HL-60 (cell line): ENCODE results near the gene AKT2.

Experiments
- DNase-seq, 2 experiments: peaks; one replicate each; pipeline ENCODE4 v3.0.0-alpha.2; 2010 to 2020; ENCODE audit warnings: low read depth in 1 of 2, low spot score in 1 of 2
- H3K27ac ChIP-seq: fragments of 250-450 bp; sonication (Bioruptor Pico); replicated peaks from 2 replicates; pipeline ENCODE4 v1.5.1; 2020; ENCODE audit warnings: mild to moderate bottlenecking, moderate library complexity
- H3K27me3 ChIP-seq: fragments of 250-450 bp; sonication (Bioruptor Pico); 2 replicates; pipeline ENCODE4 v1.5.1; 2021; ENCODE audit warnings: mild to moderate bottlenecking, moderate library complexity; ENCODE audit not compliant: insufficient read depth, poor library complexity, severe bottlenecking
- H3K4me3 ChIP-seq: replicated peaks from 2 replicates; pipeline ENCODE4 v1.5.1; 2011; ENCODE audit warnings: mild to moderate bottlenecking, control low read depth, low read length; ENCODE audit not compliant: insufficient read depth
- GABPA ChIP-seq: IDR thresholded peaks from 2 replicates; pipeline ENCODE4 v1.6.1; 2012; ENCODE audit warnings: low read depth
- POLR2AphosphoS5 ChIP-seq: IDR thresholded peaks from 2 replicates; pipeline ENCODE4 v1.6.1; 2012; ENCODE audit warnings: low read depth
- SPI1 ChIP-seq: IDR thresholded peaks from 2 replicates; pipeline ENCODE4 v1.6.1; 2012; ENCODE audit warnings: low read depth, mild to moderate bottlenecking, borderline replicate concordance
- TF ChIP-seq, protein P1 (sequence below): IDR thresholded peaks from one replicate; pipeline ENCODE4 v1.5.1; 2011; ENCODE audit warnings: low read length, control low read depth, inconsistent platforms; ENCODE audit not compliant: insufficient read depth
- TF ChIP-seq, protein P2 (sequence below): IDR thresholded peaks from 2 replicates; pipeline ENCODE4 v1.6.1; 2012; ENCODE audit warnings: low read depth; ENCODE audit not compliant: insufficient replicate concordance

Gene AKT2

DNA sequence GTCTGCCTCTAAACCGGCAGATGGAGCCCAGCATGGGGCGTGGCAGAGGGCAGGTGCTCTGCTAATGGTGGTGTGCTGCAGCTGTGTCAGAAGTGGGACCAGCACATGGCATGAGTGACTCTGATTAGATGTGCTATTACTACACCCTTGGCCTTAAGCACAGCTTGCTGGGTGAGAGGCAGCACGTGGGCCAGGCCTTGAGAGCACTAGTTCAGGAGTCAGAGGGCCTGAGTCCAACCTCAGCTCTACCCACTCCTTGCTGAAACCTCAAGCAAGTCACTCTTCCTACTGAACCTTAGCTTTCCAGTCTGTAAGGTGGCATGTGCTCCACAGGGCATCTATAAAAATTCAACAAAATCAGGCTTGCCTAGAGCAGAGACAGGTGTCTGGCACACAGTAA is 22.7 kb downstream of the AKT2 start:
- no peaks in the 10 kb centered on the region for H3K27me3 ChIP-seq
- H3K27ac ChIP-seq, result no peak overlapping the region
- no peak overlapping the region for H3K4me3 ChIP-seq
- no peak for DNase-seq
- no peak for TF ChIP-seq GABPA
- TF ChIP-seq, protein P1, sequence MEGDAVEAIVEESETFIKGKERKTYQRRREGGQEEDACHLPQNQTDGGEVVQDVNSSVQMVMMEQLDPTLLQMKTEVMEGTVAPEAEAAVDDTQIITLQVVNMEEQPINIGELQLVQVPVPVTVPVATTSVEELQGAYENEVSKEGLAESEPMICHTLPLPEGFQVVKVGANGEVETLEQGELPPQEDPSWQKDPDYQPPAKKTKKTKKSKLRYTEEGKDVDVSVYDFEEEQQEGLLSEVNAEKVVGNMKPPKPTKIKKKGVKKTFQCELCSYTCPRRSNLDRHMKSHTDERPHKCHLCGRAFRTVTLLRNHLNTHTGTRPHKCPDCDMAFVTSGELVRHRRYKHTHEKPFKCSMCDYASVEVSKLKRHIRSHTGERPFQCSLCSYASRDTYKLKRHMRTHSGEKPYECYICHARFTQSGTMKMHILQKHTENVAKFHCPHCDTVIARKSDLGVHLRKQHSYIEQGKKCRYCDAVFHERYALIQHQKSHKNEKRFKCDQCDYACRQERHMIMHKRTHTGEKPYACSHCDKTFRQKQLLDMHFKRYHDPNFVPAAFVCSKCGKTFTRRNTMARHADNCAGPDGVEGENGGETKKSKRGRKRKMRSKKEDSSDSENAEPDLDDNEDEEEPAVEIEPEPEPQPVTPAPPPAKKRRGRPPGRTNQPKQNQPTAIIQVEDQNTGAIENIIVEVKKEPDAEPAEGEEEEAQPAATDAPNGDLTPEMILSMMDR, result no peak
- TF ChIP-seq SPI1, result no peak
- no peak for TF ChIP-seq POLR2AphosphoS5
- TF ChIP-seq, protein P2, sequence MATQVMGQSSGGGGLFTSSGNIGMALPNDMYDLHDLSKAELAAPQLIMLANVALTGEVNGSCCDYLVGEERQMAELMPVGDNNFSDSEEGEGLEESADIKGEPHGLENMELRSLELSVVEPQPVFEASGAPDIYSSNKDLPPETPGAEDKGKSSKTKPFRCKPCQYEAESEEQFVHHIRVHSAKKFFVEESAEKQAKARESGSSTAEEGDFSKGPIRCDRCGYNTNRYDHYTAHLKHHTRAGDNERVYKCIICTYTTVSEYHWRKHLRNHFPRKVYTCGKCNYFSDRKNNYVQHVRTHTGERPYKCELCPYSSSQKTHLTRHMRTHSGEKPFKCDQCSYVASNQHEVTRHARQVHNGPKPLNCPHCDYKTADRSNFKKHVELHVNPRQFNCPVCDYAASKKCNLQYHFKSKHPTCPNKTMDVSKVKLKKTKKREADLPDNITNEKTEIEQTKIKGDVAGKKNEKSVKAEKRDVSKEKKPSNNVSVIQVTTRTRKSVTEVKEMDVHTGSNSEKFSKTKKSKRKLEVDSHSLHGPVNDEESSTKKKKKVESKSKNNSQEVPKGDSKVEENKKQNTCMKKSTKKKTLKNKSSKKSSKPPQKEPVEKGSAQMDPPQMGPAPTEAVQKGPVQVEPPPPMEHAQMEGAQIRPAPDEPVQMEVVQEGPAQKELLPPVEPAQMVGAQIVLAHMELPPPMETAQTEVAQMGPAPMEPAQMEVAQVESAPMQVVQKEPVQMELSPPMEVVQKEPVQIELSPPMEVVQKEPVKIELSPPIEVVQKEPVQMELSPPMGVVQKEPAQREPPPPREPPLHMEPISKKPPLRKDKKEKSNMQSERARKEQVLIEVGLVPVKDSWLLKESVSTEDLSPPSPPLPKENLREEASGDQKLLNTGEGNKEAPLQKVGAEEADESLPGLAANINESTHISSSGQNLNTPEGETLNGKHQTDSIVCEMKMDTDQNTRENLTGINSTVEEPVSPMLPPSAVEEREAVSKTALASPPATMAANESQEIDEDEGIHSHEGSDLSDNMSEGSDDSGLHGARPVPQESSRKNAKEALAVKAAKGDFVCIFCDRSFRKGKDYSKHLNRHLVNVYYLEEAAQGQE, result no peak

DNA sequence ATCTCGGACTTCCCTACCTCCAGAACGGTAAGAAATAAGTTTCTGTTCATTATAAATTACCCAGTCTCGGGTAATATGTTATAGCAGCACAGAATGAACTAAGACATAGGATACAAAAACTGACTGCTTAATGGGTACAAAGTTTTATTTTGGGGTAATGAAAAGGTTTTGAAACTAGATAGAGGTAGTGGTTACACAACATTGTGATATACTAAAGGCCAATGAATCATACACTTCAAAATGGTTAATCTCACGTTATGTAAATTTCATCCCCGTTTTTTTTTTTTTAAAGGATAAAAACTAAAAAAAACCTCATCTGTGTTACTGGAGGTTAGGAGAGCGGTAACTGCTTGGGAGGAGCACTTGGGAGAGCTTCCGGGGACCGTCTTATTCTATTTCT is 23.5 kb downstream of the AKT2 start:
- TF ChIP-seq, protein P2, result no peak
- no peak for TF ChIP-seq POLR2AphosphoS5
- TF ChIP-seq, protein P1, result no peak
- TF ChIP-seq GABPA, result no peak
- TF ChIP-seq SPI1, result no peak
- no peak overlapping the region for H3K27ac ChIP-seq
- H3K4me3 ChIP-seq, result no peak overlapping the region
- no peaks in the 10 kb centered on the region for H3K27me3 ChIP-seq
- DNase-seq, result no peak

DNA sequence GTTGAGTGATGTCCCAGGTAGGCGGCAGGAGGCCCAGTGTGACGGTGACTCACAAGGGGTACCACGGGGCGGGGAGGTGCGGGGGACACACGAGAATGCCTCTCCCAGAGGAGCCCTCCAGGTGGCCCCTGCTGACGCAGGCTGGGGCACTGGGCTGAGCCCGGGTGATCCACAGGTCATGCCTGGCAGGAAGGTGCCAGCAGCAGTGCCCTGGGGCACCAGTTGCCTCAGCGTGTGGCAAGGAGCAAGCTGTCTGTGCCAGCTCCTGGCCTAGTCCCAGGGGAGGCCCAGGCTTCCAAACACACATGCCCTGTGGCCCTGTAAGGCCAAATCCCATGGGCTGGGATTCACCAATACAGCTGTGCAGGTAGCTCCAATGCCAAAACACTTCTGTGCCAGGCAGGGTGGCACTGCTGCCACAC is 28.0 kb downstream of the AKT2 start:
- no peak for DNase-seq
- H3K27ac ChIP-seq, result no peak overlapping the region

More for the DNA sequence above, 28.0 kb downstream of the AKT2 start:
- TF ChIP-seq POLR2AphosphoS5 (no peak), SPI1 (no peak), GABPA (no peak)
- TF ChIP-seq, protein P2, result no peak
- TF ChIP-seq, protein P1, result no peak
- H3K4me3 ChIP-seq, result no peak overlapping the region
- H3K27me3 ChIP-seq, result no peaks in the 10 kb centered on the region
